Bronchial epithelial cell (primary cell): ENCODE results near the gene ADPRHL1. TPM values are rescaled to one million over a fixed set of nuclear protein-coding genes. Genes with fewer than 3 reads are reported as not detected.

ENCODE experiments used
- DNase-seq: peaks from one replicate; pipeline ENCODE4 v3.0.0-alpha.2; 2010; ENCODE audit warnings: low read depth
- FAIRE-seq: peaks from 2 replicates; lab custom pipeline; 2011; peaks lifted over from hg19 to GRCh38; lab: Jason Lieb, UNC
- H3K27me3 ChIP-seq: 2 replicates; pipeline ENCODE4 v1.5.1; 2011; ENCODE audit warnings: low read length; ENCODE audit not compliant: control insufficient read depth, insufficient read depth
- H3K36me3 ChIP-seq: 2 replicates; pipeline ENCODE4 v1.5.1; 2011; ENCODE audit warnings: low read length; ENCODE audit not compliant: control insufficient read depth, insufficient read depth
- H3K4me3 ChIP-seq: 2 replicates; pipeline ENCODE4 v1.5.1; 2011; ENCODE audit warnings: mild to moderate bottlenecking, low read depth, low read length, control low read depth
- total RNA-seq: library from RNA; depleted of rRNA; stranded (reverse); fragments of >200 nt; gene quantifications from 2 replicates; pipeline ENCODE4 v1.2.1, GENCODE V29; 2014
- TF ChIP-seq, protein P1 (sequence below): IDR thresholded peaks from 2 replicates; pipeline ENCODE4 v1.5.1; 2011; ENCODE audit warnings: mild to moderate bottlenecking, moderate library complexity, low read length, control low read depth, inconsistent platforms; ENCODE audit not compliant: insufficient read depth, severe bottlenecking

Gene ADPRHL1
- total RNA-seq, 1 donor from 2014 or later: 0.26 TPM

DNA sequence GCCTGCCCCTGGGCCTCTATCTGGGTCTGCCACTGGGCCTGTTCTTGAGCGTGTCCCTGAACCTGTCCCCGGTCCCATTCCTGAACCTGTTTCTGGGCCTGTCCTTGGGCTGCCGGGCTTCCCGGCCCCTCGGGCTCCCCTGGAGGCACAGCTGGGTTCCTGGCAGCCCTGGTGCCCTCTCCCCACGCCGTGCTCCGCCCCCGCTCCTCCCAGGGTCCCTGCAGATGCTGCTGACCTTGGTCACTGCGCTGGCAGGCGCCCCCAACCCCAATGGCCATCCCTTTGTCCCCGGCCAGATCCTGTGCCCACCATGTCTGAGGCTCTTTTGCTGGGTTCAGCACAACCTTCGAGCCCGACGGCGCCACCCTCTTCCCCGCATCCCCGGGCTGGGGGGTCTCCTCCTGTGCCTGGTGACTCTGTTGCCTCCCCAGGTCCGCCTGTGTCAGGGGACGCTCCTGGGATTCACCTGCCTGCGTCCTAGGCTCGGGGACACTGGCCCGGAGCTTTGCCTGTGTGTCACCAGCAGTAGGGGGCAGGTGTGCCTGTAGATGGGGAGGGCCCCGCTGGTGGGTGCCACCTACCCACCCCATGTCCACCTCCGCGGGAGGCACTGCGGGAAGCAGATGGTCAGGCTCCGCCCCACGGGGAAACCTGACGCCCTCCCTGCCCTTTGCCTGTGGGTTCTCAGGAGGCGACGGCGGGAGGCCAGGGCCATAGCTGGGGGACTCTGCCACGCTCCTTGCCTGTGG, 48.4 kb downstream of the ADPRHL1 start:
- FAIRE-seq (no peak), DNase-seq (no peak)
- Histone ChIP-seq H3K27me3 (peaks cover 5% of the 10 kb centered on the region), H3K36me3 (no peaks in the 10 kb centered on the region), H3K4me3 (no peak overlapping the region)
- TF ChIP-seq, protein P1, sequence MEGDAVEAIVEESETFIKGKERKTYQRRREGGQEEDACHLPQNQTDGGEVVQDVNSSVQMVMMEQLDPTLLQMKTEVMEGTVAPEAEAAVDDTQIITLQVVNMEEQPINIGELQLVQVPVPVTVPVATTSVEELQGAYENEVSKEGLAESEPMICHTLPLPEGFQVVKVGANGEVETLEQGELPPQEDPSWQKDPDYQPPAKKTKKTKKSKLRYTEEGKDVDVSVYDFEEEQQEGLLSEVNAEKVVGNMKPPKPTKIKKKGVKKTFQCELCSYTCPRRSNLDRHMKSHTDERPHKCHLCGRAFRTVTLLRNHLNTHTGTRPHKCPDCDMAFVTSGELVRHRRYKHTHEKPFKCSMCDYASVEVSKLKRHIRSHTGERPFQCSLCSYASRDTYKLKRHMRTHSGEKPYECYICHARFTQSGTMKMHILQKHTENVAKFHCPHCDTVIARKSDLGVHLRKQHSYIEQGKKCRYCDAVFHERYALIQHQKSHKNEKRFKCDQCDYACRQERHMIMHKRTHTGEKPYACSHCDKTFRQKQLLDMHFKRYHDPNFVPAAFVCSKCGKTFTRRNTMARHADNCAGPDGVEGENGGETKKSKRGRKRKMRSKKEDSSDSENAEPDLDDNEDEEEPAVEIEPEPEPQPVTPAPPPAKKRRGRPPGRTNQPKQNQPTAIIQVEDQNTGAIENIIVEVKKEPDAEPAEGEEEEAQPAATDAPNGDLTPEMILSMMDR: no peak

DNA sequence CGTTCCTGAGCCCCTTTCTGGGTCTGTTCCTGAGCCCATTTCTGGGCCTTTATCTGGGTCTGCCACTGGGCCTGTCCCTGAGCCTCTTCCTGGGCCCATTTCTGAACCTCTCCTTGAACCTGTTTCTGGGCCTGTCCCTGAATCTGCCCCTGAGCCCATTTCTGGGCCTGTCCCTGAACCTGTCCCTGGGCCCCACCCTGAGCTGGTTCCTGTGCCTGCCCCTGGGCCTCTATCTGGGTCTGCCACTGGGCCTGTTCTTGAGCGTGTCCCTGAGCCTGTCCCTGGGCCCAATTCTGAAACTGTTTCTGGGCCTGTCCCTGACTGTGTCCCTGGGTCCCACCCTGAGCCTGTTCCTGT, 48.9 kb downstream of the ADPRHL1 start:
- H3K27me3 ChIP-seq: peaks cover 5% of the 10 kb centered on the region
- TF ChIP-seq, protein P1: no peak
- FAIRE-seq: no peak

GRCh38 chr13:113403255-113404104, 49.8 kb downstream of the ADPRHL1 start:
- no peak overlapping the region for H3K4me3 ChIP-seq
- H3K27me3 ChIP-seq: peaks cover 5% of the 10 kb centered on the region
- DNase-seq: no peak
- TF ChIP-seq, protein P1: no peak
- no peaks in the 10 kb centered on the region for H3K36me3 ChIP-seq
- FAIRE-seq: no peak

More for the DNA sequence above, 48.9 kb downstream of the ADPRHL1 start:
- H3K4me3 ChIP-seq: no peak overlapping the region
- no peak for DNase-seq
- H3K36me3 ChIP-seq: no peaks in the 10 kb centered on the region

GRCh38 chr13:113402471-113403254, 50.6 kb downstream of the ADPRHL1 start:
- FAIRE-seq (no peak), DNase-seq (no peak)
- TF ChIP-seq, protein P1: no peak
- no peak overlapping the region for H3K4me3 ChIP-seq
- peaks cover 5% of the 10 kb centered on the region for H3K27me3 ChIP-seq
- H3K36me3 ChIP-seq: no peaks in the 10 kb centered on the region

DNA sequence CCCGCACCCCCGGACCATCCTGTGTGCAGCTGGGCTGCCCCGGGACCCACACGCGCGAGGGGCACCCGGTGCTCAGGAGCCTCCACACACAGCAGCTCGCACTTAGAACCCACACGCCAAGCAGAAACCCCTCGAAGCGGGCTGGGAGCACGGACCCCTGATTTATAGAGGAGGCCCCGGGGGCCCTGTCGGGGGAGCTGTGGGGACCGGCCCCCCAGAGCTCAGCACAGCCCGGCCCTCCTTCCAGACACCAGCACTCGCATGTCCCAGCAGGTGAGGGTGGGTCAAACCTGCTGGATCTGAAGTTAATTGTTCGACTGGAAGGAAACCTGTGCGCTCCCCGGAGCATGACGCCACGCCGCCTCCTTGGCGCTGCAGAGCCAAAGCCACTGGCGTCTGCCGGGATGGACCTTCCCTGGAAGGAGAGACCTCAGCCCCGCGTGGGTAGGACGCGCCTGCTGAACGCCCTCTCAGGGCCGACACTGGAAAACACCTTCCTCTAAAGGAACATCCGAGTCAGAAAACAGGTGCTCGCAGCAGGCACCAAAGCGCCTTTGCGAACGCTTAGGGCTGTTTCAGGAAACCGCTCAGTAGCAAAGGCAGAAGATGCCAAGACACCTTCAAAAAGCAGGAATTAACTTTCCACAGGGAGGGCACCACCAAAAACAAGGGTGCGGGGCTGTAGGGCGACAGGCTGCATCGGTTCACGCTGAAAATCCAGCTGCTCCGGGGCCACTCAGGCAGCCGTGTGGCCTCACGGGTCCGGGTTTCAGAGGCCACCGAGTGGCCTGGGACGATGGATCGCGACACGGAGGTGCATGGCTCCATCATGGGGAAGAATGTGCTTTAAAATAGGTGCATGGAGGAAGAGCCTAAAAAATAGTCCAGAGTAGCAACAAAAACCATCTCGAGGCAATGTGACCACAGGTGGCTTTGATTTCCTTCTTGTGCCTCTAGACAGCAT, 51.6 kb downstream of the ADPRHL1 start:
- Histone ChIP-seq H3K36me3 (no peaks in the 10 kb centered on the region), H3K4me3 (no peak overlapping the region), H3K27me3 (peaks cover 5% of the 10 kb centered on the region)
- DNase-seq (no peak), FAIRE-seq (no peak)
- TF ChIP-seq, protein P1: no peak
